ENCODE results near the gene MMP28. TPM values are rescaled to one million over a fixed set of nuclear protein-coding genes. Genes with fewer than 3 reads are reported as not detected.
A peak's percentile ranks its signal among the peaks of the same experiment; 100 is the strongest.

MMP28 gene
- total RNA-seq, 4 donors from 2014 or later = 29.1 to 61.0 (median 35.2) TPM

DNA sequence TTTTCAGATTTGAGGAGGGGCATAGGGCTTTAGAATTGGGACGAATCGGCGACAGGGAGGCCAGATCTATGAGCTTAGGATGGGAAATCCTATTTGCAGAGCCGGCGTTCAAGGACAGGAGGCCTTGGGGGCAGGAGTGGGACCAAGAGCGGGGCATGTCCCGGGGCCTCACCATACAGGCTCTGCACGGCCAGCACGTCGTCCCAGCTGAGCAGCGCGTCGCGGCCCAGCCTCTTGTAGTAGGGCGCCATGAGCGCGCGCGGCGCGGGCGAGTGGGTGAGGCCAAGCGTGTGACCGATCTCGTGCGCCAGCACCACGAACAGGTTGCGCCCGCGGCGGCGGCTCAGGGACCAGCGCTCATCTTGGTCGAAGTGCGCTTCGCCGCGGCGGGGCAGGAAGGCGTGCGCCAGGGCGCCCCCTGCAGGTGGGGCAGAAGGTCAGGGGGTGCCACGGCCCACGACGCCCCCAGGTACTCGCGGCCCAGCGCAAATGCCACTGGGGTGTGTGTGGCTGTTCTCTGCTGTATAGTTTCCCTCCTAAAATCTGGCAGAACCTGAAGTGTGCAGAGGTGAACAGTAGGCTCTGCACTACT, 25.4 kb downstream of the MMP28 start:
- no peak for TF ChIP-seq POLR2A (IDR thresholded peaks at IDR 0.05)
- TF ChIP-seq, protein P1, sequence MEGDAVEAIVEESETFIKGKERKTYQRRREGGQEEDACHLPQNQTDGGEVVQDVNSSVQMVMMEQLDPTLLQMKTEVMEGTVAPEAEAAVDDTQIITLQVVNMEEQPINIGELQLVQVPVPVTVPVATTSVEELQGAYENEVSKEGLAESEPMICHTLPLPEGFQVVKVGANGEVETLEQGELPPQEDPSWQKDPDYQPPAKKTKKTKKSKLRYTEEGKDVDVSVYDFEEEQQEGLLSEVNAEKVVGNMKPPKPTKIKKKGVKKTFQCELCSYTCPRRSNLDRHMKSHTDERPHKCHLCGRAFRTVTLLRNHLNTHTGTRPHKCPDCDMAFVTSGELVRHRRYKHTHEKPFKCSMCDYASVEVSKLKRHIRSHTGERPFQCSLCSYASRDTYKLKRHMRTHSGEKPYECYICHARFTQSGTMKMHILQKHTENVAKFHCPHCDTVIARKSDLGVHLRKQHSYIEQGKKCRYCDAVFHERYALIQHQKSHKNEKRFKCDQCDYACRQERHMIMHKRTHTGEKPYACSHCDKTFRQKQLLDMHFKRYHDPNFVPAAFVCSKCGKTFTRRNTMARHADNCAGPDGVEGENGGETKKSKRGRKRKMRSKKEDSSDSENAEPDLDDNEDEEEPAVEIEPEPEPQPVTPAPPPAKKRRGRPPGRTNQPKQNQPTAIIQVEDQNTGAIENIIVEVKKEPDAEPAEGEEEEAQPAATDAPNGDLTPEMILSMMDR (IDR thresholded peaks at IDR 0.05) = peak in 1 of 6 experiments; percentile 19
- Histone ChIP-seq H3K4me3 (no peak overlapping the region), H3K4me1 (peaks cover 9 to 31% (median 27%) of the 10 kb centered on the region in 3 donors), H3K27me3 (peaks cover 0 to 2% (median 0%) of the 10 kb centered on the region in 4 donors), H3K36me3 (peaks cover 0 to 9% (median 0%) of the 10 kb centered on the region in 3 donors), H3K9me3 (no peaks in the 10 kb centered on the region), H3K27ac (no peak overlapping the region)
- intact Hi-C loops (cut with DNase I) = no loop called here
- WGBS, 2 donors = 92 to 93% methylated on average over 32 to 40 of the region's 48 CpGs
- DNase-seq = no peak

DNA sequence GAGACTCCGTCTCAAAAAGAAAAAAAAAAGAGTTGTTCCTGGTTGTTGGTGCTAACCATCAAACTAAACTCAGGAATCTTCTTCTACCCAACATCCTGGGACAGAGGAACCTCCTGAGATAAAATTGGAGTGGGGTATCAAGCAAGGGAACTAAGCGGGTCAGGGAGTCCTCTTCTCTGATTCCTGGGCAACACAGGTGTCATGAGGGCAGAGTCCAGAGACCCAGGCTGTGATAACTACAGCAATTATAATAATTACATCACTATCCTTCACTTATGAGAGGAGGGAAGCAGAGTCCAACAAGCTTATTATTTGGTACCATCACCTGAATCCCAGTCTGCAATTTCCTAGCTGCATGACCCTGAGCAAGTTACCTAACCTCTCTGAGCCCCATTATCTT, 26.6 kb downstream of the MMP28 start:
- TF ChIP-seq POLR2A (IDR thresholded peaks at IDR 0.05) = no peak
- TF ChIP-seq, protein P1 (IDR thresholded peaks at IDR 0.05) = no peak
- H3K36me3 ChIP-seq = peaks cover 0 to 9% (median 0%) of the 10 kb centered on the region in 3 donors
- intact Hi-C loops (cut with DNase I) = no loop called here
- peaks cover 5 to 31% (median 27%) of the 10 kb centered on the region in 3 donors for H3K4me1 ChIP-seq
- 81 to 85% methylated on average over 2 of the region's 2 CpGs for WGBS, 2 donors
- DNase-seq = no peak
- H3K9me3 ChIP-seq = no peaks in the 10 kb centered on the region
- no peak overlapping the region for H3K4me3 ChIP-seq
- H3K27ac ChIP-seq = no peak overlapping the region
- peaks cover 0 to 2% (median 0%) of the 10 kb centered on the region in 4 donors for H3K27me3 ChIP-seq

DNA sequence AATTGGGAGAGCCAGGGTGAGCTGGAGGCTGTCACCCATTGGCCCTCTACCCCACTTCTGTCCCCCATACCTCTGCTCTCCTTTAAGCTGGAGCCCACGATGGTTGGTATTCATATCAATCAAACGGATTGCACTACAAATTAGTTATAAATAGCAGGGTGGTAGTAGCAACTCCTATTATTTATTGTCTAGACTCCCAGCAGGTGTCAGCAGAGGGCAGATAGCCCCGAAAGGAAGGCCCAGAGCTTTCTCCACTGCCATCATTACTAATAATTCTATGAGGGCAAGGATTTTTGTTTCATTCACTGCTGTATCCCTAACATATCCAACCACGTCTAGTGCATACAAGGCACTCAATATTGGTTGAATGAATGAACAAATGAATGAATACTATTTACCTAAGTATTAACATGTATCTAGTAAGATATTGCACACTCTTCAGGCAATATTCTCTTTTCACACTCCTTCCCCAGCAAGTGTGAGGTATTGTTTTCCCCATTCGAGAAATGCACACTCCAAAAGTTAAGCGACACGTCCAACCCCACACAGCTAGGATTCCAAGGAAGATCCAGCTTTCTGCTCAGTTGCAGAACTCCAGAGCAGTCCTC, 28.4 kb downstream of the MMP28 start:
- DNase-seq = no peak

DNA sequence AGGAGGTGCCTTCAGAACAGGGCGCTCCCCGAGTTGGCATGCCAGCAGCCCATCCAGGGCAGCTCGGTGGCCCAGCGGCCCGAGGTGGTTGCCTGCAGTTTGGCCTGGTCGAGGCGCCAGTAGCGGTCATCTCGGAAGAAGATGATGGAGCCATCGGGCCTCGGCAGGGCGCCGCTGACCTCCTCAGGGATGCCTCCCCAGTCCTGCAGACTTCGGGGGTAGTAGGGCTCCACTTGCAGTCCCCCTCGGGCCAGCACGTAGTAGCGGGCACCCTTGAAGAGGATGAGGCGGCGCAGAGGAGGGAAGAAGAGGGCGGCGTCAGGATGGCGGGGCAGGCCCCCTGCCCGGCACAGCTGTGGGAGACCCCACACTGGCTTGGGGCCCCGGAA, 29.0 kb downstream of the MMP28 start:
- Histone ChIP-seq H3K36me3 (no peaks in the 10 kb centered on the region), H3K4me3 (no peak overlapping the region), H3K27ac (no peak overlapping the region), H3K27me3 (no peaks in the 10 kb centered on the region), H3K4me1 (peaks cover 5 to 20% (median 14%) of the 10 kb centered on the region in 3 donors), H3K9me3 (no peaks in the 10 kb centered on the region)
- WGBS, 2 donors = 83 to 89% methylated on average over 5 to 7 of the region's 24 CpGs
- DNase-seq = no peak
- no peak for TF ChIP-seq POLR2A (IDR thresholded peaks at IDR 0.05)
- intact Hi-C loops (cut with DNase I) = no loop called here

More for the DNA sequence above, 28.4 kb downstream of the MMP28 start:
- peaks cover 5 to 20% (median 14%) of the 10 kb centered on the region in 3 donors for H3K4me1 ChIP-seq
- no peak overlapping the region for H3K27ac ChIP-seq
- H3K4me3 ChIP-seq = no peak overlapping the region
- intact Hi-C loops (cut with DNase I) = no loop called here
- 29 to 45% methylated on average over 7 of the region's 7 CpGs for WGBS, 2 donors
- no peak for TF ChIP-seq POLR2A (IDR thresholded peaks at IDR 0.05)
- TF ChIP-seq, protein P1 (IDR thresholded peaks at IDR 0.05) = peak in 5 of 6 experiments; percentile 46 to 71 (median 68)
- no peaks in the 10 kb centered on the region for H3K27me3 ChIP-seq
- H3K9me3 ChIP-seq = no peaks in the 10 kb centered on the region
- H3K36me3 ChIP-seq = no peaks in the 10 kb centered on the region

DNA sequence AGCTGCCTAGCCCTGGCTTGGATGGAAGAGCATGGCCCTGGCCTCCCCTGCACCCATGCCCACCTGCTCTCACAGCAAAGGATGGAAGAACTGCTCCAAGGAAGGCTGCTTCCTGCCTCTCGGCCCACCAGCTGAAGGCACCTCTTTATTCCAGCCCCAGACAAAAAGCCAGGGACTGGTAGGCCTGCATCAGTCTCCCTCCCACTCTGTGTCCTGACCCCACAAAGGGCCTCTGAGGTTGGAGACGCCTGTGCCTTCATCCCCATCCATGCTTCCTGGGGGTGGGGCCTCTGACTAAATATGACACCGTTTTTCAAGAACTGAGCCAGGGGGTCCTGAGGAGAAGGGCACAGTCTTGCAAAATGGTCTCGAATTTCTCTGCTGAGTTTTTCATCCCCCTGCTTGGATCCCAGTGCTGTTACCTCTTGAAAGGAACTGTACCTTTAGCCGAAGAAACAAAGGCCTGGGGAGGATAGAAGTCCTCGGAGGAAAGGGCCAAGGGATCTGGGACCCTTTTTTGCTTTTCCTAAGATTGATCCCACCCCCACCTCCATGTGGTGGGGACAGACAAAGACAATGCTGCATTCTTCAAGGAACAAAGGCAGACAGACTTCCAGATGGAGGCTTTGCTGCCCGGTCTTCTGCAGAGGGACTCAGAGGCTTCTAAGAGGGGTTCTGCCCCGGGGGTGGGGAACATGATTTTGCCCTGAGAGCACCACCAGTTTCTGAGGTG, 29.5 kb downstream of the MMP28 start:
- Histone ChIP-seq H3K4me1 (peaks cover 5 to 20% (median 14%) of the 10 kb centered on the region in 3 donors), H3K27me3 (no peaks in the 10 kb centered on the region), H3K27ac (no peak overlapping the region), H3K36me3 (no peaks in the 10 kb centered on the region), H3K4me3 (no peak overlapping the region), H3K9me3 (no peaks in the 10 kb centered on the region)
- DNase-seq = no peak
- TF ChIP-seq, protein P1 (IDR thresholded peaks at IDR 0.05) = no peak
- no peak for TF ChIP-seq POLR2A (IDR thresholded peaks at IDR 0.05)
- intact Hi-C loops (cut with DNase I) = loop anchor here (2.0 kb wide), 1 partner anchor 39 kb away; no protein-coding TSS in a partner anchor
- 72 to 73% methylated on average over 4 to 8 of the region's 8 CpGs for WGBS, 2 donors
